DND-41 (cell line): ENCODE results near the gene NBR1.

ENCODE experiments used
- CTCF ChIP-seq: IDR thresholded peaks from 2 replicates; pipeline ENCODE4 v1.5.1; 2012; ENCODE audit warnings: borderline replicate concordance, low read length, moderate library complexity, mild to moderate bottlenecking; ENCODE audit not compliant: poor library complexity, severe bottlenecking; ENCODE audit errors: extremely low read depth
- EZH2 ChIP-seq: IDR thresholded peaks from 3 replicates; pipeline ENCODE4 v1.6.1; 2012; ENCODE audit warnings: borderline replicate concordance, low read depth, mild to moderate bottlenecking, moderate library complexity, low read length, inconsistent platforms; ENCODE audit not compliant: severe bottlenecking

GRCh38 chr17:43219746-43220380 is 48.8 kb downstream of the NBR1 start:
- TF ChIP-seq CTCF (no peak), EZH2 (no peak)
